Ovary (tissue), 9 donors: ENCODE measurements around the gene BBIP1. TPM values are rescaled to one million over a fixed set of nuclear protein-coding genes. Genes with fewer than 3 reads are reported as not detected.

Source experiments
- DNase-seq, 5 donors: peaks; one replicate each; pipeline ENCODE4 v3.0.0-alpha.2; 2019 to 2020
- H3K27ac ChIP-seq, 2 donors: fragments of 200-600 bp; one replicate each; pipeline versions ENCODE4 v1.5.1 to v1.8.0; 2019 to 2022
- H3K27me3 ChIP-seq: fragments of 200-600 bp; one replicate; pipeline ENCODE4 v1.8.0; 2022
- H3K36me3 ChIP-seq: fragments of 200-600 bp; sonication (generic); one replicate; pipeline ENCODE4 v1.5.1; 2019
- H3K4me1 ChIP-seq: one replicate; pipeline ENCODE4 v1.8.1; 2013; ENCODE audit warnings: mild to moderate bottlenecking, moderate library complexity; ENCODE audit not compliant: insufficient read depth
- H3K4me3 ChIP-seq: fragments of 200-600 bp; sonication (generic); one replicate; pipeline ENCODE4 v1.5.1; 2017
- H3K9me3 ChIP-seq, 2 donors: fragments of 200-600 bp in 1 of 2; sonication (generic) in 1 of 2; one replicate each; pipeline versions ENCODE4 v1.5.1 to v1.8.1; 2013 to 2019; ENCODE audit warnings: mild to moderate bottlenecking in 1 of 2, moderate library complexity in 1 of 2
- EP300 ChIP-seq: sonication (generic); formaldehyde crosslinking; IDR thresholded peaks from one replicate; pipeline ENCODE4 v1.6.1; 2017; ENCODE audit warnings: antibody characterized with exemption
- POLR2A ChIP-seq: fragments of 450-650 bp; IDR thresholded peaks from one replicate; pipeline ENCODE4 v1.6.1; 2017; ENCODE audit warnings: antibody characterized with exemption, mild to moderate bottlenecking, moderate library complexity
- WGBS, 3 donors: extraction: QIAGEN DNeasy Blood & Tissue Kit in 1 of 3; methylation state at CpG; one replicate each; pipeline versions ENCODE4 v1.1.5 to v1.1.7; 2013 to 2017; 5-methylcytosine and 5-hydroxymethylcytosine counted together
- intact Hi-C, 4 donors: fragments of 100-400 bp; cut with DNase I; formaldehyde crosslinking; loops; one replicate each; pipeline versions ENCODE4 v1.11.0 to v1.15.1; 2022 to 2023
- polyA plus RNA-seq, 2 donors: library from polyadenylated mRNA; stranded (reverse); fragments of 200-250 nt in 1 of 2; fragments of 350-450 nt in 1 of 2; fragmentation: Illumina TruSeq in 1 of 2; extraction: RNeasy Lipid Tissue Mini Kit (QIAGEN cat#74804) in 1 of 2; gene quantifications; one replicate each; pipeline ENCODE4 v1.2.3, GENCODE V29; 2013 to 2014
- total RNA-seq, 7 donors: library from RNA; depleted of rRNA in 2 of 7; stranded (reverse); fragments of >200 nt in 2 of 7; fragmentation: NEBNext Ultra II Directional in 3 of 7; extraction: Animal tissue kit (Norgen Biotek cat#: 25700) in 3 of 7; gene quantifications; one replicate each; pipeline versions ENCODE4 v1.1.0 to v1.2.4, GENCODE V29; 2016 to 2023
- TF ChIP-seq, protein P1 (sequence below), 3 donors: fragments of 450-650 bp in 2 of 3; fragments of 200-600 bp in 1 of 3; IDR thresholded peaks; one replicate each; pipeline versions ENCODE4 v1.5.1 to v1.8.0; 2016 to 2022; ENCODE audit warnings: antibody characterized with exemption in 3 of 3, mild to moderate bottlenecking in 1 of 3
- donor health status: DM: no; HTN: no; CAD: no; lungs with moderate emphysema.
- donor health status: DM: no; HTN: no; CAD: no.
- donor health status: Bipolar disorder and iron deficiency.
- donor health status: DM: yes; HTN: yes; CAD: no.
- donor health status: DM: no; HTN: no; CAD: no.
- donor health status: DM: yes; HTN: yes; CAD: no.

BBIP1 gene
- total and polyA plus RNA-seq, 9 donors: 22.0 to 40.5 (median 30.5) TPM

- H3K4me1 ChIP-seq: peaks cover 15% of the 10 kb centered on the region
- no peak overlapping the region for H3K27ac ChIP-seq
- no peak overlapping the region for H3K4me3 ChIP-seq
- H3K9me3 ChIP-seq: no peaks in the 10 kb centered on the region
- no peaks in the 10 kb centered on the region for H3K27me3 ChIP-seq
- H3K36me3 ChIP-seq: no peaks in the 10 kb centered on the region
- DNase-seq: no peak
- TF ChIP-seq POLR2A (no peak), EP300 (no peak)
- TF ChIP-seq, protein P1, sequence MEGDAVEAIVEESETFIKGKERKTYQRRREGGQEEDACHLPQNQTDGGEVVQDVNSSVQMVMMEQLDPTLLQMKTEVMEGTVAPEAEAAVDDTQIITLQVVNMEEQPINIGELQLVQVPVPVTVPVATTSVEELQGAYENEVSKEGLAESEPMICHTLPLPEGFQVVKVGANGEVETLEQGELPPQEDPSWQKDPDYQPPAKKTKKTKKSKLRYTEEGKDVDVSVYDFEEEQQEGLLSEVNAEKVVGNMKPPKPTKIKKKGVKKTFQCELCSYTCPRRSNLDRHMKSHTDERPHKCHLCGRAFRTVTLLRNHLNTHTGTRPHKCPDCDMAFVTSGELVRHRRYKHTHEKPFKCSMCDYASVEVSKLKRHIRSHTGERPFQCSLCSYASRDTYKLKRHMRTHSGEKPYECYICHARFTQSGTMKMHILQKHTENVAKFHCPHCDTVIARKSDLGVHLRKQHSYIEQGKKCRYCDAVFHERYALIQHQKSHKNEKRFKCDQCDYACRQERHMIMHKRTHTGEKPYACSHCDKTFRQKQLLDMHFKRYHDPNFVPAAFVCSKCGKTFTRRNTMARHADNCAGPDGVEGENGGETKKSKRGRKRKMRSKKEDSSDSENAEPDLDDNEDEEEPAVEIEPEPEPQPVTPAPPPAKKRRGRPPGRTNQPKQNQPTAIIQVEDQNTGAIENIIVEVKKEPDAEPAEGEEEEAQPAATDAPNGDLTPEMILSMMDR (IDR thresholded peaks at IDR 0.05): no peak
- intact Hi-C loops: no loop called here
Observed at GRCh38 chr10:110853921-110854605, 64.9 kb downstream of the BBIP1 start.

DNA sequence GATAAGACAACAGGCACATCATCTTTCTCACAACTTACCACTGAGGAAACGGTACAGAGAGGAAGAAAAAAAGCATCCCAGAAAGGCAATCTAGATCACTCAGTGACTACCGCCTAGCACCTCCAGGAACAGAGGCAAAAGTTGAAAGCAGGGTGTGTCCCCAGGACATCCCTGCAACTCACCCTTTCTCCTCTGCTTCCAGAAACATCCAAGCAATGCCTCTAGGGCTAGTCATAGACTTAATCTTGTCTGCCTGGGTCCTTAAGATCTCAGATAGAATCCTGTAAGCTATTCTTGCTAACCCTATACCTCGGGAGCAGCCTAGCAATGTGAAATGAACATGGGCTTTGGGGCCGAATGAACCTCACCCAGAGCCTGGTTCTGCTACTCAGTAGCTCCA is 66.0 kb downstream of the BBIP1 start:
- WGBS, 3 donors: 87 to 93% (median 90%) methylated on average over 4 of the region's 4 CpGs
- no peak overlapping the region for H3K4me3 ChIP-seq
- no peaks in the 10 kb centered on the region for H3K27me3 ChIP-seq
- DNase-seq: no peak
- intact Hi-C loops: no loop called here
- H3K9me3 ChIP-seq: no peaks in the 10 kb centered on the region
- H3K36me3 ChIP-seq: no peaks in the 10 kb centered on the region
- H3K4me1 ChIP-seq: peaks cover 9% of the 10 kb centered on the region
- no peak overlapping the region for H3K27ac ChIP-seq
- TF ChIP-seq, protein P1 (IDR thresholded peaks at IDR 0.05): no peak
- no peak for TF ChIP-seq EP300
- TF ChIP-seq POLR2A: no peak

- H3K4me3 ChIP-seq: no peak overlapping the region
- no peak overlapping the region for H3K27ac ChIP-seq
- no peaks in the 10 kb centered on the region for H3K36me3 ChIP-seq
- DNase-seq: no peak
- WGBS, 3 donors: 75 to 81% (median 78%) methylated on average over 7 of the region's 7 CpGs
- no peaks in the 10 kb centered on the region for H3K9me3 ChIP-seq
- no peaks in the 10 kb centered on the region for H3K27me3 ChIP-seq
- peaks cover 3% of the 10 kb centered on the region for H3K4me1 ChIP-seq
- intact Hi-C loops: no loop called here
- TF ChIP-seq, protein P1 (IDR thresholded peaks at IDR 0.05): no peak
- TF ChIP-seq POLR2A (no peak), EP300 (no peak)
Observed at GRCh38 chr10:110852255-110852896, 66.6 kb downstream of the BBIP1 start.

GRCh38 chr10:110851020-110851612 is 67.9 kb downstream of the BBIP1 start:
- TF ChIP-seq EP300 (no peak), POLR2A (no peak)
- TF ChIP-seq, protein P1 (IDR thresholded peaks at IDR 0.05): no peak
- DNase-seq: no peak
- H3K4me1 ChIP-seq: no peaks in the 10 kb centered on the region
- 68 to 79% (median 71%) methylated on average over 8 of the region's 8 CpGs for WGBS, 3 donors
- H3K36me3 ChIP-seq: no peaks in the 10 kb centered on the region
- intact Hi-C loops: no loop called here
- no peak overlapping the region for H3K4me3 ChIP-seq
- no peaks in the 10 kb centered on the region for H3K27me3 ChIP-seq
- H3K9me3 ChIP-seq: no peaks in the 10 kb centered on the region
- H3K27ac ChIP-seq: no peak overlapping the region
